Endothelial cell of umbilical vein (primary cell): ENCODE measurements around the gene SLC35G3. TPM values are rescaled to one million over a fixed set of nuclear protein-coding genes. Genes with fewer than 3 reads are reported as not detected.

Experiments
- BruUV-seq: library from RNA; stranded (reverse); fragments of 400-500 nt; replicated peaks from 2 replicates; lab custom pipeline; 2021; lab: Mats Ljungman, UMichigan
- CTCF ChIA-PET: fragments of 300-600, 350-600 bp; sonication (Branson Sonifier 250); formaldehyde crosslinking; loops from one replicate; lab custom pipeline; 2021; ENCODE audit warnings: antibody characterized with exemption, inconsistent platforms; lab: Charles Lee
- POLR2A ChIA-PET: fragments of 300-600, 350-600 bp; sonication (Branson Sonifier 250); formaldehyde crosslinking; loops from one replicate; lab custom pipeline; 2021; ENCODE audit warnings: antibody characterized with exemption, inconsistent platforms; lab: Charles Lee
- DNase-seq: peaks from one replicate; pipeline ENCODE4 v3.0.0-alpha.2; 2011; ENCODE audit warnings: low read depth, low spot score
- FAIRE-seq: peaks from 2 replicates; lab custom pipeline; 2011; peaks lifted over from hg19 to GRCh38; lab: Jason Lieb, UNC
- H2AFZ ChIP-seq: 2 replicates; pipeline ENCODE4 v1.6.0; 2012; ENCODE audit warnings: low read depth, low read length, control low read depth, inconsistent platforms
- H3K27ac ChIP-seq: 2 replicates; pipeline ENCODE4 v1.5.1; 2011; ENCODE audit warnings: low read depth, mild to moderate bottlenecking, control low read depth, low read length, moderate library complexity; ENCODE audit not compliant: insufficient read depth
- H3K27me3 ChIP-seq, 2 experiments: 2 replicates each; pipeline versions ENCODE4 v1.6.0 to v1.6.1; 2011; ENCODE audit warnings: low read length in 2 of 2, mixed read lengths in 1 of 2; ENCODE audit not compliant: control insufficient read depth in 2 of 2, insufficient read depth in 2 of 2
- H3K36me3 ChIP-seq, 2 experiments: 2 replicates in 1 of 2; 3 replicates in 1 of 2; pipeline ENCODE4 v1.5.1; 2011; ENCODE audit warnings: low read length in 2 of 2, mild to moderate bottlenecking in 1 of 2, moderate library complexity in 1 of 2; ENCODE audit not compliant: control insufficient read depth in 2 of 2, insufficient read depth in 2 of 2; ENCODE audit errors: extremely low read depth in 1 of 2
- H3K4me1 ChIP-seq: 3 replicates; pipeline ENCODE4 v1.5.1; 2011; ENCODE audit warnings: mild to moderate bottlenecking, low read length; ENCODE audit not compliant: control insufficient read depth, insufficient read depth; ENCODE audit errors: extremely low read depth
- H3K4me2 ChIP-seq: 2 replicates; pipeline ENCODE4 v1.6.1; 2011; ENCODE audit warnings: low read length, control low read depth, mixed read lengths; ENCODE audit not compliant: insufficient read depth
- H3K4me3 ChIP-seq, 3 experiments: fragments of 200-600 bp in 1 of 3; sonication (generic), shearing (Covaris generic) in 1 of 3; replicated peaks in 1 of 3; 2 replicates each; pipeline ENCODE4 v1.5.1; 2011 to 2016; ENCODE audit warnings: control low read depth in 3 of 3, low read length in 3 of 3, mild to moderate bottlenecking in 2 of 3, inconsistent platforms in 1 of 3, low read depth in 1 of 3, moderate library complexity in 1 of 3; ENCODE audit not compliant: insufficient read depth in 1 of 3
- H3K79me2 ChIP-seq: 2 replicates; pipeline ENCODE4 v1.6.0; 2012; ENCODE audit warnings: low read length, inconsistent platforms; ENCODE audit not compliant: control insufficient read depth, insufficient read depth
- H3K9ac ChIP-seq: replicated peaks from 2 replicates; pipeline ENCODE3; 2011; ENCODE audit warnings: low read length, control low read depth; ENCODE audit not compliant: insufficient read depth; ENCODE audit errors: extremely low read depth
- H3K9me1 ChIP-seq: replicated peaks from 3 replicates; pipeline ENCODE4 v1.6.0; 2011; ENCODE audit warnings: mild to moderate bottlenecking, low read length; ENCODE audit not compliant: control insufficient read depth, insufficient read depth; ENCODE audit errors: extremely low read depth
- H3K9me3 ChIP-seq: replicated peaks from 2 replicates; pipeline ENCODE4 v1.5.1; 2012; ENCODE audit warnings: low read length, inconsistent platforms; ENCODE audit not compliant: control insufficient read depth, insufficient read depth
- H4K20me1 ChIP-seq: replicated peaks from 2 replicates; pipeline ENCODE3; 2011; ENCODE audit warnings: mild to moderate bottlenecking, low read length; ENCODE audit not compliant: control insufficient read depth, insufficient read depth; ENCODE audit errors: extremely low read depth
- CTCF ChIP-seq, 2 donors: IDR thresholded peaks; 1 replicate in 1 of 2; 2 replicates in 1 of 2; pipeline ENCODE4 v1.5.1; 2011; ENCODE audit warnings: low read length in 2 of 2, mild to moderate bottlenecking in 2 of 2, moderate library complexity in 2 of 2, control low read depth in 1 of 2, inconsistent platforms in 1 of 2, low read depth in 1 of 2; ENCODE audit not compliant: insufficient read depth in 1 of 2; ENCODE audit errors: extremely low read depth in 1 of 2
- EZH2 ChIP-seq: IDR thresholded peaks from 2 replicates; pipeline ENCODE4 v1.6.1; 2012; ENCODE audit warnings: borderline replicate concordance, low read depth, mild to moderate bottlenecking, moderate library complexity, low read length, inconsistent platforms; ENCODE audit not compliant: severe bottlenecking
- FOS ChIP-seq: IDR thresholded peaks from 2 replicates; pipeline ENCODE4 v1.6.1; 2011; ENCODE audit warnings: mild to moderate bottlenecking, low read length, moderate library complexity, borderline replicate concordance; ENCODE audit not compliant: insufficient read depth
- GATA2 ChIP-seq: IDR thresholded peaks from 2 replicates; pipeline ENCODE4 v1.7.0; 2011; ENCODE audit warnings: low read depth, mild to moderate bottlenecking, moderate library complexity, mixed read lengths, low read length; ENCODE audit not compliant: insufficient read length, insufficient read depth
- JUN ChIP-seq: IDR thresholded peaks from 2 replicates; pipeline ENCODE4 v1.6.1; 2011; ENCODE audit warnings: borderline replicate concordance, low read depth; ENCODE audit not compliant: insufficient read length, insufficient read depth
- MYC ChIP-seq: IDR thresholded peaks from one replicate; pipeline ENCODE4 v1.6.1; 2011; ENCODE audit warnings: mild to moderate bottlenecking, low read depth, low read length
- POLR2A ChIP-seq: IDR thresholded peaks from 2 replicates; pipeline ENCODE4 v1.6.1; 2012; ENCODE audit warnings: low read depth, mild to moderate bottlenecking, control low read depth, low read length
- POLR2AphosphoS5 ChIP-seq: IDR thresholded peaks from 2 replicates; pipeline ENCODE4 v1.6.1; 2012; ENCODE audit warnings: low read depth, mild to moderate bottlenecking, control low read depth, low read length, moderate library complexity; ENCODE audit not compliant: insufficient read depth
- dilution Hi-C: fragments of 300-500 bp; cut with MboI; formaldehyde crosslinking; loops from one replicate; pipeline ENCODE4 v1.15.0; 2019; ENCODE audit warnings: low sequenced_read_pairs; ENCODE audit not compliant: extremely low pct_ligation_motif_present
- intact Hi-C: fragments of 100-400 bp; cut with micrococcal nuclease; formaldehyde crosslinking; loops from one replicate; pipeline ENCODE4 v1.10.0; 2022
- polyA plus RNA-seq, 4 experiments: library from polyadenylated mRNA; depleted of rRNA in 3 of 4; stranded (reverse) in 3 of 4; unstranded in 1 of 4; fragments of >200 nt; gene quantifications; 2 replicates each; pipeline versions ENCODE4 v1.2.1 to v1.2.3, GENCODE V29; 2011 to 2012; ENCODE audit warnings: missing spikeins in 1 of 4
- total RNA-seq: library from RNA; stranded (reverse); gene quantifications from 2 replicates; pipeline ENCODE4 v1.2.3, GENCODE V29; 2021
- TF ChIP-seq, protein P1 (sequence below): IDR thresholded peaks from 2 replicates; pipeline ENCODE4 v1.6.1; 2011; ENCODE audit not compliant: insufficient read depth, insufficient read length

The SLC35G3 gene
- total and polyA plus RNA-seq, 2 donors (not counting 3 experiments of a cell fraction or from before 2014, with no cell fraction given) = not detected

- Histone ChIP-seq H3K27ac (no peak overlapping the region), H3K36me3 (no peaks in the 10 kb centered on the region), H3K4me2 (no peak overlapping the region), H3K9me3 (no peaks in the 10 kb centered on the region), H3K79me2 (no peaks in the 10 kb centered on the region), H2AFZ (no peak overlapping the region), H4K20me1 (no peaks in the 10 kb centered on the region), H3K4me3 (no peak overlapping the region), H3K9ac (no peak overlapping the region), H3K27me3 (peaks cover 10 to 21% of the 10 kb centered on the region in 2 experiments), H3K4me1 (no peaks in the 10 kb centered on the region), H3K9me1 (no peaks in the 10 kb centered on the region)
- ChIA-PET POLR2A (no interaction called here), CTCF (no interaction called here)
- dilution Hi-C loops = no loop called here
- DNase-seq = no peak
- intact Hi-C loops = no loop called here
- FAIRE-seq = no peak
- TF ChIP-seq FOS (no peak), CTCF (IDR thresholded peaks at IDR 0.05; ENCODE audit: extremely low read depth in 1 of 2, insufficient read depth in 1 of 2, low read depth in 1 of 2, low read length in 2 of 2) (no peak), POLR2A (no peak), MYC (no peak)
- BruUV-seq = no TSS peak
Measured at GRCh38 chr17:35214192-35214591, 20.0 kb upstream of the SLC35G3 start.

DNA sequence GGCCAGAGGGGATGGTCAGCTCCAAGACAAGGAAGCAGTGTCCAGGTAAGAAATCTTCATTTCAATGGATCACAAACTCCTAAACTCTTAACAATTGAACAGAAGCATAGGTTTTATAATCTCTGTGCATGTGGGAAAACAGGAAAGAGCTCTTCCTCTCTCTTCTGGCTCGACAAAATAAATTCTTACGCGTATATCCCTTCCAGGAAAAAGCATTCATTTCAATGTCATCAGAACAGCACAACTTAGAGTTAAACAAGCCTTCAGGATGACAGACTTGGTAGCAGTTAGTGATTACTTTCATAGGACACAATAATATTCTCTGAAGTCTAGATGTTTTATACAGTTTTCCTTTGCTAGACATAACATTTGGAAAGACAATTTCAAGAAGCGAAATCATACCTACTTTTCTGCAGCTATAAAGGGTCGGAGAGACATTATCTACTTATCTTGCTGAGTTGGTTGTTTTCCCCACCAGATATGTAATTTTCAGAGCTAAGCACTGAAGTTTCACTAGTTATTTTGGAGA lies 19.3 kb upstream of the SLC35G3 start:
- H3K4me1 ChIP-seq = no peaks in the 10 kb centered on the region
- CTCF ChIA-PET = no interaction called here
- H2AFZ ChIP-seq = no peak overlapping the region

More for the DNA sequence above, 19.3 kb upstream of the SLC35G3 start:
- H4K20me1 ChIP-seq = no peaks in the 10 kb centered on the region
- H3K9ac ChIP-seq = no peak overlapping the region
- FAIRE-seq (peak; percentile 78), DNase-seq (peak; percentile 21)
- peaks cover 11 to 23% of the 10 kb centered on the region in 2 experiments for H3K27me3 ChIP-seq
- BruUV-seq = no TSS peak
- H3K9me1 ChIP-seq = no peaks in the 10 kb centered on the region
- H3K27ac ChIP-seq = no peak overlapping the region
- POLR2A ChIA-PET = no interaction called here
- H3K79me2 ChIP-seq = no peaks in the 10 kb centered on the region
- H3K36me3 ChIP-seq = no peaks in the 10 kb centered on the region
- H3K4me2 ChIP-seq = no peak overlapping the region
- TF ChIP-seq POLR2A (no peak), CTCF (IDR thresholded peaks at IDR 0.05; ENCODE audit: extremely low read depth in 1 of 2, insufficient read depth in 1 of 2, low read depth in 1 of 2, low read length in 2 of 2) (no peak), JUN (no peak), GATA2 (no peak), MYC (no peak), EZH2 (no peak), FOS (no peak), POLR2AphosphoS5 (no peak)
- TF ChIP-seq, protein P1, sequence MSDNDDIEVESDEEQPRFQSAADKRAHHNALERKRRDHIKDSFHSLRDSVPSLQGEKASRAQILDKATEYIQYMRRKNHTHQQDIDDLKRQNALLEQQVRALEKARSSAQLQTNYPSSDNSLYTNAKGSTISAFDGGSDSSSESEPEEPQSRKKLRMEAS = no peak
- no peaks in the 10 kb centered on the region for H3K9me3 ChIP-seq
- dilution Hi-C loops (no loop called here), intact Hi-C loops (no loop called here)
- no peak overlapping the region for H3K4me3 ChIP-seq
